Calu3 (cell line): ENCODE data around the gene ENHO. TPM values are rescaled to one million over a fixed set of nuclear protein-coding genes. Genes with fewer than 3 reads are reported as not detected.

ENCODE experiments used
- BruUV-seq: library from RNA; stranded (reverse); fragments of 400-500 nt; replicated peaks from 2 replicates; lab custom pipeline; 2021; lab: Mats Ljungman, UMichigan
- CTCF ChIA-PET: fragments of 300-600 bp; sonication (Branson Sonifier 250); formaldehyde crosslinking; loops from one replicate; lab custom pipeline; 2022; ENCODE audit warnings: antibody characterized with exemption; lab: Charles Lee
- DNase-seq: peaks from one replicate; pipeline ENCODE4 v3.0.0; 2022
- H3K27ac Mint-ChIP-seq: one replicate; pipeline ENCODE4 v1.8.0; 2022; ENCODE audit warnings: mixed read lengths; ENCODE audit not compliant: unreplicated experiment
- H3K27me3 Mint-ChIP-seq: one replicate; pipeline ENCODE4 v1.8.0; 2022; ENCODE audit warnings: mixed read lengths; ENCODE audit not compliant: unreplicated experiment
- H3K36me3 Mint-ChIP-seq: one replicate; pipeline ENCODE4 v1.8.0; 2022; ENCODE audit warnings: mild to moderate bottlenecking, moderate library complexity, mixed read lengths; ENCODE audit not compliant: insufficient read depth, unreplicated experiment
- H3K4me1 Mint-ChIP-seq: one replicate; pipeline ENCODE4 v1.8.0; 2022; ENCODE audit warnings: mild to moderate bottlenecking, low read depth, mixed read lengths; ENCODE audit not compliant: unreplicated experiment
- H3K4me3 Mint-ChIP-seq: one replicate; pipeline ENCODE4 v1.8.0; 2022; ENCODE audit warnings: mild to moderate bottlenecking, low read depth, moderate library complexity, mixed read lengths; ENCODE audit not compliant: unreplicated experiment
- H3K9me3 Mint-ChIP-seq: one replicate; pipeline ENCODE4 v1.8.0; 2022; ENCODE audit warnings: low read depth, mixed read lengths; ENCODE audit not compliant: unreplicated experiment
- intact Hi-C: fragments of 100-400 bp; cut with micrococcal nuclease; formaldehyde crosslinking; loops from one replicate; pipeline ENCODE4 v1.10.0; 2022; ENCODE audit not compliant: unreplicated experiment
- total RNA-seq: library from RNA; stranded (reverse); gene quantifications from 2 replicates; pipeline ENCODE4 v1.2.3, GENCODE V29; 2022
- TF ChIP-seq, protein P1 (sequence below): fragments of 200-600 bp; IDR thresholded peaks from one replicate; pipeline ENCODE4 v1.8.0; 2022; ENCODE audit warnings: antibody characterized with exemption; ENCODE audit not compliant: unreplicated experiment

ENHO gene
- total RNA-seq, 1 experiment from 2014 or later = not detected

DNA sequence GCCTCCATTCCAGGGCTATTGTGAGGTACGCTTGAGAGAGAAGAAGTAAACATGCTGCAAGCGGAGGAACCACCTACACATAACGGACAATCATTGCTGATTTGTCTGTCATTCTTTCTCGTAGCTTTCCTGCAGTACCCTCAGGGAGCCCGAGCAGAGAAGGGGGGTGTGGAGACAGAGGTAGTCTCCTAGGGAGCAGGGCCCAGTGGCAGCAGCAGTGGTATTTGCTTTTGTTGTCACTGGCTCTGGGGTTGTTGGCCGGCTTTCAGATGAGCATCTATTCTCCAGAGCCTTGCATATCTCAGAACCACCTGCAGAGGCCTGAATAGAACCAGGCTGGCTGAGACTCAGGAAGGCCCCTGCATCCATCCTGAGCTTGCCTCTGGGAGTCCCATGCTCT lies 19.9 kb downstream of the ENHO start:
- Mint-ChIP-seq H3K4me1 (no peaks in the 10 kb centered on the region), H3K9me3 (no peaks in the 10 kb centered on the region), H3K27ac (no peak overlapping the region), H3K36me3 (no peaks in the 10 kb centered on the region), H3K27me3 (peaks cover 79% of the 10 kb centered on the region), H3K4me3 (no peak overlapping the region)
- intact Hi-C loops = no loop called here
- CTCF ChIA-PET = interaction anchor here (0.6 to 0.7 kb wide), 2 partner anchors 40 to 99 kb away, joined by 3 read pairs; no protein-coding TSS in a partner anchor
- no peak for DNase-seq
- TF ChIP-seq, protein P1, sequence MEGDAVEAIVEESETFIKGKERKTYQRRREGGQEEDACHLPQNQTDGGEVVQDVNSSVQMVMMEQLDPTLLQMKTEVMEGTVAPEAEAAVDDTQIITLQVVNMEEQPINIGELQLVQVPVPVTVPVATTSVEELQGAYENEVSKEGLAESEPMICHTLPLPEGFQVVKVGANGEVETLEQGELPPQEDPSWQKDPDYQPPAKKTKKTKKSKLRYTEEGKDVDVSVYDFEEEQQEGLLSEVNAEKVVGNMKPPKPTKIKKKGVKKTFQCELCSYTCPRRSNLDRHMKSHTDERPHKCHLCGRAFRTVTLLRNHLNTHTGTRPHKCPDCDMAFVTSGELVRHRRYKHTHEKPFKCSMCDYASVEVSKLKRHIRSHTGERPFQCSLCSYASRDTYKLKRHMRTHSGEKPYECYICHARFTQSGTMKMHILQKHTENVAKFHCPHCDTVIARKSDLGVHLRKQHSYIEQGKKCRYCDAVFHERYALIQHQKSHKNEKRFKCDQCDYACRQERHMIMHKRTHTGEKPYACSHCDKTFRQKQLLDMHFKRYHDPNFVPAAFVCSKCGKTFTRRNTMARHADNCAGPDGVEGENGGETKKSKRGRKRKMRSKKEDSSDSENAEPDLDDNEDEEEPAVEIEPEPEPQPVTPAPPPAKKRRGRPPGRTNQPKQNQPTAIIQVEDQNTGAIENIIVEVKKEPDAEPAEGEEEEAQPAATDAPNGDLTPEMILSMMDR = no peak
- BruUV-seq = no TSS peak

GRCh38 chr9:34502471-34502870 lies 20.3 kb downstream of the ENHO start:
- BruUV-seq = no TSS peak
- no peaks in the 10 kb centered on the region for H3K9me3 Mint-ChIP-seq
- no peak overlapping the region for H3K4me3 Mint-ChIP-seq
- TF ChIP-seq, protein P1 = no peak
- no peaks in the 10 kb centered on the region for H3K4me1 Mint-ChIP-seq
- no peak overlapping the region for H3K27ac Mint-ChIP-seq
- CTCF ChIA-PET = interaction anchor here (0.5 to 0.9 kb wide), 3 partner anchors 39 to 102 kb away, joined by 3 to 5 read pairs (median 4); partner anchors contain the start of gene CNTFR
- intact Hi-C loops = no loop called here
- peaks cover 79% of the 10 kb centered on the region for H3K27me3 Mint-ChIP-seq
- H3K36me3 Mint-ChIP-seq = no peaks in the 10 kb centered on the region
- DNase-seq = no peak

GRCh38 chr9:34501889-34502425 lies 20.8 kb downstream of the ENHO start:
- Mint-ChIP-seq H3K9me3 (no peaks in the 10 kb centered on the region), H3K4me3 (no peak overlapping the region), H3K4me1 (no peaks in the 10 kb centered on the region), H3K27ac (no peak overlapping the region), H3K36me3 (no peaks in the 10 kb centered on the region), H3K27me3 (peaks cover 79% of the 10 kb centered on the region)
- DNase-seq = no peak
- intact Hi-C loops = no loop called here
- TF ChIP-seq, protein P1 = no peak
- no TSS peak for BruUV-seq
- CTCF ChIA-PET = interaction anchor here (0.5 to 1.3 kb wide), 3 partner anchors 87 to 102 kb away, joined by 4 to 5 read pairs (median 5); partner anchors contain the start of gene CNTFR

DNA sequence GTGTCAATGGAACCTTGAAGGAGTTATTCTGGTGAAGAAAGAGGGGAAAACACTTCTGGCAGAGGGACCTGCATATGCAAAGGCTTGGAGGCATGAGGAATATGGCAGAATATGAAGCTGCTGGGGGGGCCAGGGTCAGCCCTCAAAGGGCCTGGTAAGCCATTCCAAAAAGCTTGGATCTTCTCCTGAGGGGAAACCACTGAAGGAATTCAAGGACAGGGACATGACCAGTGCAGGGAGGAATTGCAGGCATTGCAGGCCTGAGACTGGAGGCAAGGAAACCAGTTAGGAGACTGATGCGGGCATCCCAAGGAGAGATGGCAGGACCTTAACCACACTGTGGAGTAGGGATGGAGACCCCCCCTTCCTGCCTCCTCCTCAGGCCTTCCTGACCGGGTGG lies 21.4 kb downstream of the ENHO start:
- Mint-ChIP-seq H3K4me1 (no peaks in the 10 kb centered on the region), H3K4me3 (no peak overlapping the region), H3K9me3 (no peaks in the 10 kb centered on the region), H3K27ac (no peak overlapping the region), H3K36me3 (no peaks in the 10 kb centered on the region), H3K27me3 (peaks cover 82% of the 10 kb centered on the region)
- CTCF ChIA-PET = interaction anchor here (0.9 to 1.3 kb wide), 2 partner anchors 97 to 103 kb away, joined by 4 to 5 read pairs; no protein-coding TSS in a partner anchor
- intact Hi-C loops = no loop called here
- TF ChIP-seq, protein P1 = no peak
- DNase-seq = no peak
- no TSS peak for BruUV-seq
